ENCODE data around the gene CHMP2A.
"Not testable (repeated sequence)": the region's sequence is repeated elsewhere in the genome, so short reads cannot be mapped to it uniquely, and the experiment has no call there.

Gene CHMP2A

DNA sequence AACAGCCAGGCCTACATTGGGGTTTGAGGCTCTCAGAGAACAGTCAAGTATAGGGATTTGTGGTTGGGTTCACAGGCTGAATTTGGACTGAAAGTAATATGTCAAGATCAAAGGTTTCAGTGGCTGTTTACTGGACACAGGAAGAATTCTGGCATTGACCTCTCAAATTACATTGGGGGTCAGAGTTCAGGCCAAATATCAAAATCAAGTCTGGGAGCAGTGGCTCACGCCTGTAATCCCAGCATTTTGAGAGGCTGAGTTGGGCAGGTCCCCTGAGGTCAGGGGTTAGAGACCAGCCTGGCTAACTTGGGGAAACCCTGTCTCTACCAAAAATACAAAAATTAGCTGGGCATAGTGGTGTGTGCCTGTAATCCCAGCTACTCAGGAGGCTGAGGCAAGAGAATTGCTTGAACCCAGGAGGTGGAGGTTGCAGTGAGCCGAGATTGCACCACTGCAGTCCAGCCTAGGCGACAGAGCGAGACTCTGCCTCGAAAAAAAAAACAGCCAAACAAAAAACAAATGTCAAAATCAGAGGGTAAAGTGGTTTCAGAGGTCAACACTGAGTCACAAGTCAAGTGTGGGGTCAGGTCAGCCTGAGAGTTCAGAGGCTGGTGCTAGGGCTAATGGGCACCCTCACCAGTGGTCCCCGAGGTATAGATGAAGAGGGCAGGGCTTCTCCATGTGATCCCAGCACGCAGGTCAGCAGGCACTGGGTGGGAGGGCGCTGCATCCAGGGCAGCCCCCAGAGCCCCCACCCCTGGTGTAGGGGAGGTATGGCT is 44.6 kb downstream of the CHMP2A start:
- no peak for DNase-seq

DNA sequence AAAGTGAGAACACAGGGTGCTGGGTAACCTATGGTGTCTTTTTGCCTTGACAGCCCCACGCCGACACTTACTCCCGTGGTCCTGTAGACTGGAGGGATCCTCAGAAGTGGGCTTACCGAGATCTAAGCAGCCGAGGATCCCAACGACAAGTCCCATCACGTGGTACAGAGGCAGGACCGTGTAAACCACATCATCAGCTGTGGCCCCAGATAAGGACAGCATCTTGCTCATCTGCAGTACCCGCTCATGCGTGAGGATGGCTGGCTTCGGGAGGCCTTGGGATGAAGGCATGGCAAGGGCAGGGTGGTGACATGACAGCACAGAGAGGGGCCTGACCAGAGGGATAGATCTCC is 45.2 kb downstream of the CHMP2A start:
- no peak for DNase-seq

GRCh38 chr19:58507602-58508223 is 47.2 kb downstream of the CHMP2A start:
- DNase-seq: not testable (repeated sequence)

All from DMS79 treated with DMSO at 0.1 percent for 48 hours (cell line).